Stimulated activated CD4-positive, alpha-beta T cell treated with anti-CD3 and anti-CD28 coated beads, Interleukin-1b, Interleukin-23, amount 100 ng/mL, for 1 hour (primary cell): ENCODE measurements around the gene LHPP.

ENCODE experiments used
- DNase-seq, 2 donors: peaks; one replicate each; pipeline ENCODE4 v3.0.0-alpha.2; 2020; ENCODE audit warnings: low read depth in 2 of 2

The LHPP gene

GRCh38 chr10:124496620-124497019, 35.0 kb downstream of the LHPP start:
- no peak for DNase-seq

- no peak for DNase-seq
Observed at GRCh38 chr10:124497196-124497881, 35.7 kb downstream of the LHPP start.

GRCh38 chr10:124498056-124498455, 36.4 kb downstream of the LHPP start:
- no peak for DNase-seq

GRCh38 chr10:124500757-124501156, 39.1 kb downstream of the LHPP start:
- no peak for DNase-seq

- no peak for DNase-seq
Observed at GRCh38 chr10:124504711-124505110, 43.1 kb downstream of the LHPP start.

- no peak for DNase-seq
Observed at GRCh38 chr10:124505279-124505678, 43.7 kb downstream of the LHPP start.

GRCh38 chr10:124508070-124508667, 46.5 kb downstream of the LHPP start:
- DNase-seq = no peak

GRCh38 chr10:124508907-124509454, 47.4 kb downstream of the LHPP start:
- no peak for DNase-seq

- DNase-seq = no peak
Observed at GRCh38 chr10:124509880-124510632, 48.4 kb downstream of the LHPP start.

GRCh38 chr10:124510759-124511158, 49.1 kb downstream of the LHPP start:
- DNase-seq = no peak

- no peak for DNase-seq
Observed at GRCh38 chr10:124511205-124512039, 49.8 kb downstream of the LHPP start.

GRCh38 chr10:124512040-124512428, 50.4 kb downstream of the LHPP start:
- DNase-seq = no peak

- no peak for DNase-seq
Observed at GRCh38 chr10:124512600-124512999, 51.0 kb downstream of the LHPP start.

GRCh38 chr10:124515244-124515970, 53.8 kb downstream of the LHPP start:
- no peak for DNase-seq

GRCh38 chr10:124516181-124516580, 54.6 kb downstream of the LHPP start:
- DNase-seq = no peak

- DNase-seq = no peak
Observed at GRCh38 chr10:124516746-124517397, 55.2 kb downstream of the LHPP start.

GRCh38 chr10:124517461-124517860, 55.8 kb downstream of the LHPP start:
- no peak for DNase-seq

- DNase-seq = no peak
Observed at GRCh38 chr10:124517931-124518330, 56.3 kb downstream of the LHPP start.

GRCh38 chr10:124518366-124518765, 56.7 kb downstream of the LHPP start:
- no peak for DNase-seq

GRCh38 chr10:124520558-124521428, 59.2 kb downstream of the LHPP start:
- no peak for DNase-seq
